Measurements from ENCODE around the gene ATP7A.
"Not testable (repeated sequence)": the region's sequence is repeated elsewhere in the genome, so short reads cannot be mapped to it uniquely, and the experiment has no call there.

ATP7A gene

GRCh38 chrX:77910108-77910840, at the start of gene ATP7A:
TSS of gene ATP7A (plus strand) at chrX:77910693. CDS start at chrX:77971642, 60,949 bp downstream.
- DNase-seq (ENCODE audit: low spot score) = peak; percentile 94

- no peak for DNase-seq (ENCODE audit: low spot score)
Observed at GRCh38 chrX:77875372-77875771, 35.1 kb upstream of the ATP7A start.

GRCh38 chrX:77881418-77881817, 29.1 kb upstream of the ATP7A start:
- DNase-seq (ENCODE audit: low spot score) = not testable (repeated sequence)

- DNase-seq (ENCODE audit: low spot score) = no peak
Observed at GRCh38 chrX:77892887-77893286, 17.6 kb upstream of the ATP7A start.

- DNase-seq (ENCODE audit: low spot score) = no peak
Observed at GRCh38 chrX:77893713-77894112, 16.8 kb upstream of the ATP7A start.

- peak; percentile 98 for DNase-seq (ENCODE audit: low spot score)
Observed at GRCh38 chrX:77894921-77895886, 15.3 kb upstream of the ATP7A start, which contains the start of gene MAGT1. TSS of gene MAGT1 (minus strand) at chrX:77895435. CDS start at chrX:77895410, 25 bp downstream.

- peak; percentile 98 for DNase-seq (ENCODE audit: low spot score)
Observed at GRCh38 chrX:77899081-77899828, 11.2 kb upstream of the ATP7A start, which contains the start of gene COX7B. TSS of gene COX7B (plus strand) at chrX:77899468. CDS start at chrX:77899554, 86 bp downstream.

- DNase-seq (ENCODE audit: low spot score) = no peak
Observed at GRCh38 chrX:77900688-77901087, 9.8 kb upstream of the ATP7A start.

- no peak for DNase-seq (ENCODE audit: low spot score)
Observed at GRCh38 chrX:77901506-77901905, 9.0 kb upstream of the ATP7A start.

- DNase-seq (ENCODE audit: low spot score) = no peak
Observed at GRCh38 chrX:77917294-77917933, 6.9 kb downstream of the ATP7A start.

- DNase-seq (ENCODE audit: low spot score) = no peak
Observed at GRCh38 chrX:77918568-77918967, 8.1 kb downstream of the ATP7A start.

GRCh38 chrX:77919370-77919769, 8.9 kb downstream of the ATP7A start:
- not testable (repeated sequence) for DNase-seq (ENCODE audit: low spot score)

GRCh38 chrX:77922787-77923186, 12.3 kb downstream of the ATP7A start:
- no peak for DNase-seq (ENCODE audit: low spot score)

GRCh38 chrX:77924320-77924859, 13.9 kb downstream of the ATP7A start:
- no peak for DNase-seq (ENCODE audit: low spot score)

GRCh38 chrX:77925764-77926163, 15.3 kb downstream of the ATP7A start:
- DNase-seq (ENCODE audit: low spot score) = no peak

GRCh38 chrX:77930581-77930980, 20.1 kb downstream of the ATP7A start:
- DNase-seq (ENCODE audit: low spot score) = no peak

- no peak for DNase-seq (ENCODE audit: low spot score)
Observed at GRCh38 chrX:77935886-77936285, 25.4 kb downstream of the ATP7A start.

GRCh38 chrX:77936299-77936698, 25.8 kb downstream of the ATP7A start:
- DNase-seq (ENCODE audit: low spot score) = no peak

GRCh38 chrX:77937291-77937690, 26.8 kb downstream of the ATP7A start:
- DNase-seq (ENCODE audit: low spot score) = no peak

GRCh38 chrX:77938083-77938680, 27.7 kb downstream of the ATP7A start:
- DNase-seq (ENCODE audit: low spot score) = no peak

GRCh38 chrX:77945031-77945430, 34.5 kb downstream of the ATP7A start:
- DNase-seq (ENCODE audit: low spot score) = not testable (repeated sequence)

All from NAMALWA (cell line).